HCT116 (cell line): Measurements from ENCODE around the gene PBX3. TPM values are rescaled to one million over a fixed set of nuclear protein-coding genes. Genes with fewer than 3 reads are reported as not detected.

Experiments used
- ATAC-seq: fragments of 200-7000 bp; cut with Tn5 transposase; 2 replicates; pipeline ENCODE4 v1.9.1; 2020; ENCODE audit warnings: mild to moderate bottlenecking, moderate library complexity
- BruUV-seq: library from RNA; stranded (reverse); fragments of 400-500 nt; replicated peaks from 2 replicates; lab custom pipeline; 2021; lab: Mats Ljungman, UMichigan
- CTCF ChIA-PET: fragments of 300-600 bp; sonication (Branson Sonifier 250); formaldehyde crosslinking; loops from one replicate; lab custom pipeline; 2021; ENCODE audit warnings: antibody characterized with exemption; lab: Charles Lee
- POLR2A ChIA-PET: fragments of 300-600, 350-600 bp; sonication (Branson Sonifier 250); formaldehyde crosslinking; loops from one replicate; lab custom pipeline; 2021; ENCODE audit warnings: antibody characterized with exemption; lab: Charles Lee
- RAD21 ChIA-PET, 2 experiments: fragments of 300-600 bp; sonication (Branson Sonifier 250); formaldehyde crosslinking; loops; one replicate each; lab custom pipeline; 2023; ENCODE audit warnings: low total read pairs in 2 of 2; ENCODE audit not compliant: uncharacterized antibody in 2 of 2, unreplicated experiment in 2 of 2, low non-redundant PET in 1 of 2; lab: Charles Lee
- DNase-seq: peaks from one replicate; pipeline ENCODE4 v3.0.0-alpha.2; 2010; ENCODE audit warnings: low read depth, low spot score
- H2AFZ ChIP-seq: fragments of 200-600 bp; shearing (Covaris generic), sonication (generic); 2 replicates; pipeline ENCODE4 v1.6.1; 2017; ENCODE audit warnings: low read depth, mixed run types, mixed read lengths, antibody characterized with exemption, low read length; ENCODE audit not compliant: poor library complexity, severe bottlenecking
- H3K27ac ChIP-seq: 2 replicates; pipeline ENCODE4 v1.5.1; 2012; ENCODE audit warnings: low read depth, low read length
- H3K27me3 ChIP-seq: fragments of 200-600 bp; sonication (generic); 2 replicates; pipeline ENCODE4 v1.6.1; 2016; ENCODE audit warnings: mixed run types, low read length, mixed read lengths; ENCODE audit not compliant: insufficient read depth
- H3K36me3 ChIP-seq, 2 experiments: fragments of 200-500 bp in 1 of 2; fragments of 200-600 bp in 1 of 2; sonication (Bioruptor generic) in 1 of 2; sonication (generic) in 1 of 2; 2 replicates each; pipeline versions ENCODE4 v1.5.1 to v1.6.1; 2014 to 2016; ENCODE audit warnings: low read length in 2 of 2, inconsistent platforms in 1 of 2, mixed read lengths in 1 of 2, mixed run types in 1 of 2; ENCODE audit not compliant: insufficient read depth in 2 of 2, control insufficient read depth in 1 of 2
- H3K4me1 ChIP-seq, 2 experiments: fragments of 200-600 bp in 1 of 2; sonication (generic) in 1 of 2; 2 replicates each; pipeline versions ENCODE4 v1.5.1 to v1.6.1; 2012 to 2017; ENCODE audit warnings: low read length in 2 of 2, inconsistent platforms in 1 of 2, mild to moderate bottlenecking in 1 of 2, mixed read lengths in 1 of 2, mixed run types in 1 of 2, moderate library complexity in 1 of 2; ENCODE audit not compliant: insufficient read depth in 2 of 2, control insufficient read depth in 1 of 2
- H3K4me2 ChIP-seq: fragments of 200-600 bp; sonication (generic); 2 replicates; pipeline ENCODE4 v1.6.1; 2017; ENCODE audit warnings: mixed run types, low read length, mixed read lengths
- H3K4me3 ChIP-seq, 2 experiments: fragments of 200-600 bp in 1 of 2; sonication (generic) in 1 of 2; replicated peaks in 1 of 2; 2 replicates each; pipeline ENCODE4 v1.5.1; 2011 to 2016; ENCODE audit warnings: low read length in 2 of 2, control low read depth in 1 of 2, low read depth in 1 of 2, mild to moderate bottlenecking in 1 of 2, mixed read lengths in 1 of 2, mixed run types in 1 of 2
- H3K79me2 ChIP-seq: fragments of 200-600 bp; sonication (generic); 2 replicates; pipeline ENCODE4 v1.6.1; 2017; ENCODE audit warnings: mild to moderate bottlenecking, mixed run types, low read length, moderate library complexity, mixed read lengths; ENCODE audit not compliant: insufficient read depth
- H3K9ac ChIP-seq: fragments of 200-600 bp; sonication (generic); 2 replicates; pipeline ENCODE4 v1.6.1; 2016; ENCODE audit warnings: low read length, mixed read lengths
- H3K9me2 ChIP-seq: fragments of 200-600 bp; sonication (generic), shearing (Covaris generic); 2 replicates; pipeline ENCODE4 v1.6.1; 2017; ENCODE audit warnings: mixed run types, mild to moderate bottlenecking, moderate library complexity; ENCODE audit not compliant: insufficient read depth
- H3K9me3 ChIP-seq, 2 experiments: fragments of 200-500 bp in 1 of 2; fragments of 200-600 bp in 1 of 2; sonication (Bioruptor generic) in 1 of 2; sonication (generic) in 1 of 2; 2 replicates each; pipeline ENCODE4 v1.6.1; 2014 to 2017; ENCODE audit warnings: low read length in 2 of 2, mixed read lengths in 2 of 2, inconsistent platforms in 1 of 2, low read depth in 1 of 2, mild to moderate bottlenecking in 1 of 2, mixed run types in 1 of 2, moderate library complexity in 1 of 2; ENCODE audit not compliant: control insufficient read depth in 1 of 2, insufficient read depth in 1 of 2
- H4K20me1 ChIP-seq: fragments of 200-600 bp; sonication (generic), shearing (Covaris generic); 2 replicates; pipeline ENCODE4 v1.6.1; 2017; ENCODE audit warnings: mixed run types, mild to moderate bottlenecking, moderate library complexity; ENCODE audit not compliant: insufficient read depth
- CBX3 ChIP-seq: IDR thresholded peaks from 2 replicates; pipeline ENCODE4 v1.6.1; 2012; ENCODE audit warnings: low read depth
- CEBPB ChIP-seq: IDR thresholded peaks from 2 replicates; pipeline ENCODE4 v1.6.1; 2012; ENCODE audit warnings: low read depth
- ELF1 ChIP-seq: IDR thresholded peaks from 2 replicates; pipeline ENCODE4 v1.6.1; 2012; ENCODE audit warnings: low read depth, borderline replicate concordance
- FOSL1 ChIP-seq: IDR thresholded peaks from 2 replicates; pipeline ENCODE4 v1.6.1; 2012; ENCODE audit warnings: low read depth
- POLR2A ChIP-seq: IDR thresholded peaks from 2 replicates; pipeline ENCODE4 v1.7.0; 2011; ENCODE audit warnings: borderline replicate concordance; ENCODE audit not compliant: insufficient read depth, insufficient read length; ENCODE audit errors: extremely low read depth
- POLR2AphosphoS5 ChIP-seq: IDR thresholded peaks from 2 replicates; pipeline ENCODE4 v1.6.1; 2011; ENCODE audit warnings: mild to moderate bottlenecking, low read depth, low read length, moderate library complexity
- SP1 ChIP-seq: IDR thresholded peaks from 2 replicates; pipeline ENCODE4 v1.6.1; 2012; ENCODE audit warnings: low read depth
- YY1 ChIP-seq: IDR thresholded peaks from 2 replicates; pipeline ENCODE4 v1.6.1; 2011; ENCODE audit warnings: low read length, low read depth, moderate library complexity, mild to moderate bottlenecking; ENCODE audit not compliant: insufficient replicate concordance; ENCODE audit errors: extremely low read depth
- ZBTB33 ChIP-seq: IDR thresholded peaks from 2 replicates; pipeline ENCODE4 v1.6.1; 2011; ENCODE audit warnings: mild to moderate bottlenecking, low read length, moderate library complexity; ENCODE audit not compliant: insufficient replicate concordance; ENCODE audit errors: extremely low read depth
- ZFX ChIP-seq: fragments of 450-650 bp; IDR thresholded peaks from 2 replicates; pipeline ENCODE4 v1.6.1; 2017
- ZNF274 ChIP-seq: fragments of 200-500 bp; sonication (Bioruptor generic); IDR thresholded peaks from 2 replicates; pipeline ENCODE4 v1.6.1; 2014; ENCODE audit warnings: mild to moderate bottlenecking, low read depth, low read length, inconsistent platforms
- intact Hi-C: fragments of 100-400 bp; cut with micrococcal nuclease; formaldehyde crosslinking; loops from 2 replicates; pipeline ENCODE4 v1.10.0; 2022
- total RNA-seq: library from RNA; stranded (reverse); gene quantifications from one replicate; pipeline ENCODE4 v1.2.1, GENCODE V29; 2021; ENCODE audit not compliant: unreplicated experiment
- TF ChIP-seq, protein P1 (sequence below): IDR thresholded peaks from 2 replicates; pipeline ENCODE4 v1.6.1; 2012
- TF ChIP-seq, protein P2 (sequence below): IDR thresholded peaks from 2 replicates; pipeline ENCODE4 v1.6.1; 2012

PBX3 gene
- total RNA-seq, 1 experiment from 2014 or later = 13.5 TPM

DNA sequence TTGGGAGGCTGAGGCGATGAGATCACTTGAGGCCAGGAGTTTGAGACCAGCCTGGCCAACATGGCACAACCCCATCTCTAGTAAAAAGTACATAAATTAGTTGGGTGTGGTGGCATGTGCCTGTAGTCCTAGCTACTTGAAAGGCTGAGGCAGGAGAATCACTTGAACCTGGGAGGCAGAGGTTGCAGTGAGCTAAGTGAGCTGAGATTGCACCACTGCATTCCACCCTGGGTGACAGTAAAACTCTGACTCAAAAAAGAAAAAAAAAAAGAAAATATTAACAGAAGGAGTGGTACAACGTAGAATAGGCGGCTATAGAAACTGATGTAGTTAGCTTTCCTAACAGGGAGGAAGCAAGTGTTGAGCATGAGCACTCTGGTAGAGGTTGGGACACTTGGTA, 59.9 kb downstream of the PBX3 start:
- Histone ChIP-seq H3K4me3 (no peak overlapping the region), H3K4me2 (no peak overlapping the region), H3K27me3 (no peaks in the 10 kb centered on the region), H2AFZ (no peak overlapping the region), H3K4me1 (no peaks in the 10 kb centered on the region), H4K20me1 (no peaks in the 10 kb centered on the region), H3K9me2 (no peaks in the 10 kb centered on the region), H3K36me3 (no peaks in the 10 kb centered on the region), H3K9me3 (no peaks in the 10 kb centered on the region), H3K79me2 (no peaks in the 10 kb centered on the region), H3K27ac (no peak overlapping the region), H3K9ac (no peak overlapping the region)
- POLR2A ChIA-PET = no interaction called here
- TF ChIP-seq CEBPB (no peak), ZNF274 (no peak), ZBTB33 (no peak), FOSL1 (no peak), CBX3 (no peak), POLR2A (no peak), SP1 (no peak), POLR2AphosphoS5 (no peak), ELF1 (no peak), YY1 (no peak), ZFX (no peak)
- TF ChIP-seq, protein P1, sequence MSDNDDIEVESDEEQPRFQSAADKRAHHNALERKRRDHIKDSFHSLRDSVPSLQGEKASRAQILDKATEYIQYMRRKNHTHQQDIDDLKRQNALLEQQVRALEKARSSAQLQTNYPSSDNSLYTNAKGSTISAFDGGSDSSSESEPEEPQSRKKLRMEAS = no peak
- TF ChIP-seq, protein P2, sequence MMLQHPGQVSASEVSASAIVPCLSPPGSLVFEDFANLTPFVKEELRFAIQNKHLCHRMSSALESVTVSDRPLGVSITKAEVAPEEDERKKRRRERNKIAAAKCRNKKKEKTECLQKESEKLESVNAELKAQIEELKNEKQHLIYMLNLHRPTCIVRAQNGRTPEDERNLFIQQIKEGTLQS = no peak
- DNase-seq (no peak), ATAC-seq (no peak)
- CTCF ChIA-PET = no interaction called here
- intact Hi-C loops = no loop called here
- RAD21 ChIA-PET = no interaction called here
- BruUV-seq = no TSS peak
